Stimulated activated CD8-positive, alpha-beta memory T cell treated with anti-CD3 and anti-CD28 coated beads, Interleukin-4, amount 100 ng/mL, for 4 hours (primary cell): ENCODE results near the gene LRP2.
"Not testable (repeated sequence)": the region's sequence is repeated elsewhere in the genome, so short reads cannot be mapped to it uniquely, and the experiment has no call there.

ENCODE experiments used
- DNase-seq, 2 donors: peaks; one replicate each; pipeline ENCODE4 v3.0.0-alpha.2; 2020; ENCODE audit warnings: low read depth in 2 of 2, low spot score in 1 of 2

LRP2 gene

GRCh38 chr2:169348321-169349024 lies 13.9 kb downstream of the LRP2 start:
- DNase-seq: no peak

- DNase-seq: no peak
Observed at GRCh38 chr2:169345486-169346437, 16.6 kb downstream of the LRP2 start.

GRCh38 chr2:169344736-169345485 lies 17.4 kb downstream of the LRP2 start:
- no peak for DNase-seq

- no peak for DNase-seq
Observed at GRCh38 chr2:169343202-169343601, 19.1 kb downstream of the LRP2 start.

GRCh38 chr2:169339657-169340056 lies 22.7 kb downstream of the LRP2 start:
- no peak for DNase-seq

- DNase-seq: no peak
Observed at GRCh38 chr2:169336695-169337094, 25.6 kb downstream of the LRP2 start.

- no peak for DNase-seq
Observed at GRCh38 chr2:169330555-169331198, 31.7 kb downstream of the LRP2 start.

GRCh38 chr2:169329688-169330554 lies 32.4 kb downstream of the LRP2 start:
- DNase-seq: no peak

- DNase-seq: no peak
Observed at GRCh38 chr2:169328785-169329184, 33.5 kb downstream of the LRP2 start.

GRCh38 chr2:169327837-169328236 lies 34.5 kb downstream of the LRP2 start:
- DNase-seq: not testable (repeated sequence)

GRCh38 chr2:169325886-169326285 lies 36.4 kb downstream of the LRP2 start:
- DNase-seq: not testable (repeated sequence)

GRCh38 chr2:169324581-169325260 lies 37.6 kb downstream of the LRP2 start:
- no peak for DNase-seq

GRCh38 chr2:169323841-169324240 lies 38.5 kb downstream of the LRP2 start:
- DNase-seq: no peak

GRCh38 chr2:169320561-169320960 lies 41.8 kb downstream of the LRP2 start:
- DNase-seq: no peak

- no peak for DNase-seq
Observed at GRCh38 chr2:169315357-169315756, 47.0 kb downstream of the LRP2 start.

- not testable (repeated sequence) for DNase-seq
Observed at GRCh38 chr2:169308349-169308748, 54.0 kb downstream of the LRP2 start.

GRCh38 chr2:169304689-169305088 lies 57.6 kb downstream of the LRP2 start:
- not testable (repeated sequence) for DNase-seq

- no peak for DNase-seq
Observed at GRCh38 chr2:169303579-169304305, 58.6 kb downstream of the LRP2 start.

GRCh38 chr2:169302364-169302763 lies 60.0 kb downstream of the LRP2 start:
- no peak for DNase-seq
